ENCODE data around the gene DNASE2.
A peak's percentile ranks its signal among the peaks of the same experiment; 100 is the strongest.
"Not testable (repeated sequence)": the region's sequence is repeated elsewhere in the genome, so short reads cannot be mapped to it uniquely, and the experiment has no call there.

Gene DNASE2

DNA sequence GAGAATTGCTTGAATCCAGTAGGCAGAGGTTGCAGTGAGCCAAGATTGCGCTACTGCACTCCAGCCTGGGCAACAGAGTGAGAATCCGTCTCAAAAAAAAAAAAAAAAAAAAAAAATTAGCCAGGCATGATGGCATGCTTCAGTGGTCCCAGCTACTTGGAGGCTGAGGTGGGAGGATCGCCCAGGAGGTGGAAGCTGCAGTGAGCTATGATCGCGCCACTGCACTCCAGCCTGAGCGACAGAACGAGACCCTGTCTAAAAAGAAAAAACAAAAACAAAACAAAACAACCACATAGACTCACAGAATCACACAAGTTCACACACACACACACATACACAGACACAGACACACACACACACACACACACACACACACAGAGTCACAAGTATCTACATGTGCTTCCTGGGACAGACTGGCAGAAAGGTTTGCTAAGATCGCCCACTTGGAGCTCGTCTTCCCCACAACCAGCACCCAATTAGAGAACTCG is 9.1 kb upstream of the DNASE2 start:
- H3K4me3 ChIP-seq (ENCODE audit: low read depth, low read length) = peak overlapping the region; percentile 46
- TF ChIP-seq MYC (IDR thresholded peaks at IDR 0.05; ENCODE audit: low read depth, low read length) = 0 out of 2 replicates have a peak, but pooled peaks have one; percentile 6
- DNase-seq (ENCODE audit: low read depth) = not testable (repeated sequence)

GRCh38 chr19:12888006-12888603 is 6.9 kb upstream of the DNASE2 start:
- DNase-seq (ENCODE audit: low read depth) = no peak
- no peak overlapping the region for H3K4me3 ChIP-seq (ENCODE audit: low read depth, low read length)
- no peak for TF ChIP-seq CTCF (IDR thresholded peaks at IDR 0.05; ENCODE audit: low read depth, low read length)
- TF ChIP-seq MAX (IDR thresholded peaks at IDR 0.05; ENCODE audit: low read depth, low read length) = no peak
- no peak for TF ChIP-seq POLR2A (IDR thresholded peaks at IDR 0.05; ENCODE audit: extremely low read depth, insufficient read length)
- no peak for TF ChIP-seq MYC (IDR thresholded peaks at IDR 0.05; ENCODE audit: low read depth, low read length)

DNA sequence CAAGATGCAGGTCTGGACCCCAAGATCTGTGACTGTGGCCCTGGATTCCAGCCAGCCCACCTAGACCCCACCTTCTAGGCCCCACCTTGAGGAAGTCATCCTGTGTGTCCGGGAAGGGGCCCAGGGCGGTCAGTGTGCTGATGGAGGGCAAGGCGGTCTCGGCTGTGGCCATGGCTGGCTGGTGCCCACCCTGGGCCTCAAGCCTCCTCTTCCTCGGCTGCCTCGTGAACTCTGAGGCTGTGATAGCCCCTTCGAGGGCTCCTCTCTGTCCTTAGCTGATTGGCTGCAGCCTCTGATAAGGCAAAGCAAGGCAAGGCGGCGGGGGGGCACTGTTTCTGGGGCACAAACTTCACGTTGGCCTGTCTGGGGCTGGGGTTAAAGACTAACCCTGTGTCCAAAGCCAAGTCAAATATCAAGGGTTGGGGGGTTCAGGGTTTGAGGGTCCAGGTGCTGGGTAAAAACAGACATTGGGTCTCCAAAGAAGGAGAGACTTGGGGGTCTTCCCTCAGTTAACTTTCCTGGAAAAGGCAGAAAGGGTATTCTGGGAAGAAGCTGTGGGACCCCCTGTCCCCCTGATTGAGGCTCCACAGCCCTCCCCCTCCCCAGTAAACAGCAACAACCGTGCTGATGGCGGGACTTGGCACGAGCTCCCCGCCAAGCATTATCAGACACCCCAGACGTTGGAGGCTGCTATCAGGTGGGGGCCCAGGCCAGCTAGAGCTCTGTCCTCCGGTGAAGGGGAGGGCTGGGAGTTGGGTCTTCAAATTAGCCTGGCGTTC is 5.9 kb upstream of the DNASE2 start, which contains the start of gene KLF1:
Gene KLF1 (minus strand): TSS at position 233 of the 779 bp plus-strand sequence. CDS start 61 bp downstream, at position 172.
- H3K4me3 ChIP-seq (ENCODE audit: low read depth, low read length) = no peak within 1 kb of the TSS
- TF ChIP-seq MAX (IDR thresholded peaks at IDR 0.05; ENCODE audit: low read depth, low read length) (no peak), POLR2A (IDR thresholded peaks at IDR 0.05; ENCODE audit: extremely low read depth, insufficient read length) (no peak), MYC (IDR thresholded peaks at IDR 0.05; ENCODE audit: low read depth, low read length) (no peak), CTCF (IDR thresholded peaks at IDR 0.05; ENCODE audit: low read depth, low read length) (no peak)
- DNase-seq (ENCODE audit: low read depth) = no peak

DNA sequence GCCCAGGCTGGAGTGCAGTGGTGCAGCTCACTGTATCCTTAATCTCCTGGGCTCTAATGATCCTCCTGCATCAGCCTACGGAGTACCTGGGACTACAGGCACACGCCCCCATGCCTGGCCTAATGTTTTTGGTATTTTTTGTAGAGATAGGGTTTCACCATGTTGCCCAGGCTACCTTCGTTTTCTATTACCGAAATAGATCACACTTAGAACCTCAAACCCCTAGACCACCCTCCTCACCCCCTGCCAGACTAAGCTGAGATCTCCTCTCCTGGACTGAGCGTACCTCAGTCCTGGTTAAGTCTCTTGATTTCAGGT is 5.4 kb upstream of the DNASE2 start:
- H3K4me3 ChIP-seq (ENCODE audit: low read depth, low read length) = no peak overlapping the region
- DNase-seq (ENCODE audit: low read depth) = no peak
- TF ChIP-seq MYC (IDR thresholded peaks at IDR 0.05; ENCODE audit: low read depth, low read length) = no peak
- no peak for TF ChIP-seq POLR2A (IDR thresholded peaks at IDR 0.05; ENCODE audit: extremely low read depth, insufficient read length)
- no peak for TF ChIP-seq CTCF (IDR thresholded peaks at IDR 0.05; ENCODE audit: low read depth, low read length)
- no peak for TF ChIP-seq MAX (IDR thresholded peaks at IDR 0.05; ENCODE audit: low read depth, low read length)

- no peak overlapping the region for H3K4me3 ChIP-seq (ENCODE audit: low read depth, low read length)
- no peak for DNase-seq (ENCODE audit: low read depth)
- TF ChIP-seq MAX (IDR thresholded peaks at IDR 0.05; ENCODE audit: low read depth, low read length) = no peak
- no peak for TF ChIP-seq POLR2A (IDR thresholded peaks at IDR 0.05; ENCODE audit: extremely low read depth, insufficient read length)
- no peak for TF ChIP-seq CTCF (IDR thresholded peaks at IDR 0.05; ENCODE audit: low read depth, low read length)
- TF ChIP-seq MYC (IDR thresholded peaks at IDR 0.05; ENCODE audit: low read depth, low read length) = no peak
These were observed 4.8 kb upstream of the DNASE2 start for GRCh38 chr19:12885749-12886650.

Data from NB4 (cell line).